ENCODE data around the gene CYP4F8.

Gene CYP4F8

DNA sequence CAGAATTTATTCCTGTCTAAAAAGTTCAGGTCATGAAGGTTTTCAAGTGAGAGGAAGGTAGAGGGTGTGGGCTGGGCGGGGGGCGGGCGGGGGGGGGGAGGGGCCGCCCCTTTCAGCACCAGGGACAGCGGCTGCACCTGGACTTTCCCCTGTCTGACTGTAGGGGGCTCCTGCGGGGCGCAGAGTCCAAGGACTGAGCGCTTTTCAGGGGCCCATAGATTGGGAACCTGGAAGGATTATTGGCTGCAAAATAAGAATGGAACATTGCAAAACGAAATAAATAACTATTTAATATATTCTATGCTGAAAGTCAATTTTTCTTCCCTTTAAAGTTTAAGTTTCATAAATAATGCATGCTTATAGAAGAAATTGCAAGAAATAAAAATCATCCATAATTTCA, 16.8 kb downstream of the CYP4F8 start:
- Histone ChIP-seq H3K9me3 (replicated peaks in 1 of 2; ENCODE audit: control insufficient read depth in 2 of 2, insufficient read depth in 1 of 2, low read depth in 1 of 2, low read length in 2 of 2) (peaks cover 0 to 23% of the 10 kb centered on the region in 2 donors), H2BK120ac (ENCODE audit: low read depth, low read length) (no peak overlapping the region), H2AFZ (ENCODE audit: low read length) (no peak overlapping the region), H3K14ac (ENCODE audit: low read length) (no peak overlapping the region), H4K91ac (ENCODE audit: low read depth, low read length, poor library complexity) (no peak overlapping the region), H3K9ac (ENCODE audit: low read depth, low read length, poor library complexity) (no peak overlapping the region), H3K4me3 (ENCODE audit: low read length in 2 of 2) (no peak overlapping the region), H3K36me3 (replicated peaks in 1 of 2; ENCODE audit: control insufficient read depth in 2 of 2, insufficient read depth in 2 of 2, low read length in 2 of 2) (no peaks in the 10 kb centered on the region), H3K27me3 (ENCODE audit: control insufficient read depth in 3 of 3, insufficient read depth in 3 of 3, low read depth in 1 of 3, low read length in 3 of 3) (peaks cover 0 to 3% (median 0%) of the 10 kb centered on the region in 3 experiments), H3K4me2 (ENCODE audit: insufficient read depth, low read length, poor library complexity, severe bottlenecking) (no peak overlapping the region), H3K79me1 (ENCODE audit: low read depth, low read length) (peaks cover 2% of the 10 kb centered on the region), H3K4me1 (ENCODE audit: control insufficient read depth in 2 of 2, insufficient read depth in 1 of 2, low read depth in 1 of 2, low read length in 2 of 2) (no peaks in the 10 kb centered on the region), H3K18ac (ENCODE audit: low read length) (no peak overlapping the region), H3K27ac (replicated peaks; ENCODE audit: low read length) (no peak overlapping the region), H2BK5ac (ENCODE audit: low read length) (no peak overlapping the region), H3K23ac (ENCODE audit: low read depth, low read length, poor library complexity) (no peak overlapping the region), H2BK12ac (ENCODE audit: low read length) (no peak overlapping the region), H2AK5ac (ENCODE audit: low read depth, low read length) (no peak overlapping the region), H4K8ac (ENCODE audit: low read depth, low read length) (no peak overlapping the region), H2BK15ac (ENCODE audit: low read length) (no peak overlapping the region), H3K4ac (ENCODE audit: low read length) (no peak overlapping the region)
- no CpG with 5 or more reads among the region's 9 CpGs for WGBS, 2 donors (ENCODE audit: extremely low coverage in 2 of 2, insufficient read length in 2 of 2, insufficient replicate concordance in 1 of 2)
- no peak for DNase-seq (ENCODE audit: low spot score)

DNA sequence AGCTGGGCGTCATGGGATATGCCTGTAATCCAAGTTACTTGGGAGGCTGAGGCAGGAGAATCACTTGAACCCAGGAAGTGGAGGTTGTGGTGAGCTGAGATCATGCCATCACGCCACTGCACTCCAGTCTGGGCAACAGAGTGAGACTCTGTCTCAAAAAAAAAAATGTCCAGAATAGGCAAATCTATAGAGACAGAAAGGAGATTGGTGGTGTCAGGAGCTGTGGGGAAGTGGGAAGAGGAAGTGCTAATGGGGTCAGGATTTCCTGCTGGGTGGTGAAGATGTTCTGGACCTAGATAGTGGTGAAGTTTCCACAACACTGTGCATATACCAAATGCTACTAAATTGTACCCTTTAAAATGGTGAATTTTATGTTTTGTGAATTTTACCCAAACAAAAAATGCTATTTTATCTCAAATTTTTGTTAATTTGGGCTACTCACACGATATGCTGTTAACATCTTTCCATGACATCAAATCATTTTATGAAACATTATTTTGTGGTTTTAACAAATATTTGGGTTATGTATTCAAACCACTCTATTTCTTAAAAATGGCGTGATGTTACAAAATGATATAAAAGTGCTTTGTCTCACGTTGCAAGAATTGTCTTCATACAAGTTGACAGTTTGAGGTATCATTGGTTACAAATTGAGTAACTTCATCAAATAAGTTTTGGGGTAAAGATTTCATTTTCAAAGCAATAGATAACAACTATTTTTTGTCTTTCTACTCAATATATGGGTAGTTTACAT, 18.2 kb downstream of the CYP4F8 start:
- no peak overlapping the region for H4K91ac ChIP-seq (ENCODE audit: low read depth, low read length, poor library complexity)
- H2AK5ac ChIP-seq (ENCODE audit: low read depth, low read length) = no peak overlapping the region
- no peak overlapping the region for H3K4ac ChIP-seq (ENCODE audit: low read length)
- no CpG with 5 or more reads among the region's 5 CpGs for WGBS, 2 donors (ENCODE audit: extremely low coverage in 2 of 2, insufficient read length in 2 of 2, insufficient replicate concordance in 1 of 2)
- H3K18ac ChIP-seq (ENCODE audit: low read length) = no peak overlapping the region
- peaks cover 0 to 3% (median 0%) of the 10 kb centered on the region in 3 experiments for H3K27me3 ChIP-seq (ENCODE audit: control insufficient read depth in 3 of 3, insufficient read depth in 3 of 3, low read depth in 1 of 3, low read length in 3 of 3)
- no peak overlapping the region for H3K4me2 ChIP-seq (ENCODE audit: insufficient read depth, low read length, poor library complexity, severe bottlenecking)
- H3K36me3 ChIP-seq (replicated peaks in 1 of 2; ENCODE audit: control insufficient read depth in 2 of 2, insufficient read depth in 2 of 2, low read length in 2 of 2) = no peaks in the 10 kb centered on the region
- H3K27ac ChIP-seq (replicated peaks; ENCODE audit: low read length) = no peak overlapping the region
- H2AFZ ChIP-seq (ENCODE audit: low read length) = no peak overlapping the region
- no peak overlapping the region for H2BK15ac ChIP-seq (ENCODE audit: low read length)
- H3K14ac ChIP-seq (ENCODE audit: low read length) = no peak overlapping the region
- no peak overlapping the region for H2BK12ac ChIP-seq (ENCODE audit: low read length)
- H3K9me3 ChIP-seq (replicated peaks in 1 of 2; ENCODE audit: control insufficient read depth in 2 of 2, insufficient read depth in 1 of 2, low read depth in 1 of 2, low read length in 2 of 2) = peaks cover 0 to 24% of the 10 kb centered on the region in 2 donors
- H3K4me1 ChIP-seq (ENCODE audit: control insufficient read depth in 2 of 2, insufficient read depth in 1 of 2, low read depth in 1 of 2, low read length in 2 of 2) = no peaks in the 10 kb centered on the region
- H2BK5ac ChIP-seq (ENCODE audit: low read length) = no peak overlapping the region
- no peak overlapping the region for H4K8ac ChIP-seq (ENCODE audit: low read depth, low read length)
- peaks cover 2% of the 10 kb centered on the region for H3K79me1 ChIP-seq (ENCODE audit: low read depth, low read length)
- H3K23ac ChIP-seq (ENCODE audit: low read depth, low read length, poor library complexity) = no peak overlapping the region
- H3K9ac ChIP-seq (ENCODE audit: low read depth, low read length, poor library complexity) = no peak overlapping the region
- no peak overlapping the region for H2BK120ac ChIP-seq (ENCODE audit: low read depth, low read length)
- DNase-seq (ENCODE audit: low spot score) = no peak
- no peak overlapping the region for H3K4me3 ChIP-seq (ENCODE audit: low read length in 2 of 2)

DNA sequence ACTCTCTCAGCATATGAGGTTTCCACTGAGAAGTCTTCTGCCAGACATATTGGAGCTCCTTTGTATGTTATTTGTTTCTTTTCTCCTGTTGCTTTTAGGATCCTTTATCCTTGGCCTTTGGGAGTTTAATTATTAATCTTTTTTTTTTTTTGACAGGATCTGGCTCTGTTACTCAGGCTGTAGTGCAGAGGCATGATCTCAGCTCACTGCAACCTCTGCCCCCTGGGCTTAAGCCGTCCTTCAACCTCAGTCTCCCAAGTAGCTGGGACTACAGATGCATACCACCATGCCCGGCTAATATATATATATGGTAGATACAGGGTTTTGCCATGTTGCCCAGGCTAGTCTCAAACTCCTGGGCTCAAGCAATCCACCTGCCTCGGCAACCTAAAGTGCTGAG, 19.1 kb downstream of the CYP4F8 start:
- no peak overlapping the region for H2BK120ac ChIP-seq (ENCODE audit: low read depth, low read length)
- H3K27ac ChIP-seq (replicated peaks; ENCODE audit: low read length) = no peak overlapping the region
- no peak overlapping the region for H2BK15ac ChIP-seq (ENCODE audit: low read length)
- no peaks in the 10 kb centered on the region for H3K4me1 ChIP-seq (ENCODE audit: control insufficient read depth in 2 of 2, insufficient read depth in 1 of 2, low read depth in 1 of 2, low read length in 2 of 2)
- H3K9ac ChIP-seq (ENCODE audit: low read depth, low read length, poor library complexity) = no peak overlapping the region
- no peak overlapping the region for H4K8ac ChIP-seq (ENCODE audit: low read depth, low read length)
- H3K18ac ChIP-seq (ENCODE audit: low read length) = no peak overlapping the region
- peaks cover 0 to 3% (median 0%) of the 10 kb centered on the region in 3 experiments for H3K27me3 ChIP-seq (ENCODE audit: control insufficient read depth in 3 of 3, insufficient read depth in 3 of 3, low read depth in 1 of 3, low read length in 3 of 3)
- H3K79me1 ChIP-seq (ENCODE audit: low read depth, low read length) = peaks cover 2% of the 10 kb centered on the region
- no peaks in the 10 kb centered on the region for H3K36me3 ChIP-seq (replicated peaks in 1 of 2; ENCODE audit: control insufficient read depth in 2 of 2, insufficient read depth in 2 of 2, low read length in 2 of 2)
- no peak overlapping the region for H2BK12ac ChIP-seq (ENCODE audit: low read length)
- no peak overlapping the region for H3K4me3 ChIP-seq (ENCODE audit: low read length in 2 of 2)
- no peak overlapping the region for H3K14ac ChIP-seq (ENCODE audit: low read length)
- no peak overlapping the region for H3K4me2 ChIP-seq (ENCODE audit: insufficient read depth, low read length, poor library complexity, severe bottlenecking)
- no peak for DNase-seq (ENCODE audit: low spot score)
- H3K4ac ChIP-seq (ENCODE audit: low read length) = no peak overlapping the region
- H3K23ac ChIP-seq (ENCODE audit: low read depth, low read length, poor library complexity) = no peak overlapping the region
- H2AFZ ChIP-seq (ENCODE audit: low read length) = no peak overlapping the region
- H2AK5ac ChIP-seq (ENCODE audit: low read depth, low read length) = no peak overlapping the region
- H3K9me3 ChIP-seq (replicated peaks in 1 of 2; ENCODE audit: control insufficient read depth in 2 of 2, insufficient read depth in 1 of 2, low read depth in 1 of 2, low read length in 2 of 2) = peaks cover 0 to 23% of the 10 kb centered on the region in 2 donors
- no peak overlapping the region for H2BK5ac ChIP-seq (ENCODE audit: low read length)
- H4K91ac ChIP-seq (ENCODE audit: low read depth, low read length, poor library complexity) = no peak overlapping the region
- WGBS, 2 donors (ENCODE audit: extremely low coverage in 2 of 2, insufficient read length in 2 of 2, insufficient replicate concordance in 1 of 2) = no CpG with 5 or more reads among the region's 3 CpGs

DNA sequence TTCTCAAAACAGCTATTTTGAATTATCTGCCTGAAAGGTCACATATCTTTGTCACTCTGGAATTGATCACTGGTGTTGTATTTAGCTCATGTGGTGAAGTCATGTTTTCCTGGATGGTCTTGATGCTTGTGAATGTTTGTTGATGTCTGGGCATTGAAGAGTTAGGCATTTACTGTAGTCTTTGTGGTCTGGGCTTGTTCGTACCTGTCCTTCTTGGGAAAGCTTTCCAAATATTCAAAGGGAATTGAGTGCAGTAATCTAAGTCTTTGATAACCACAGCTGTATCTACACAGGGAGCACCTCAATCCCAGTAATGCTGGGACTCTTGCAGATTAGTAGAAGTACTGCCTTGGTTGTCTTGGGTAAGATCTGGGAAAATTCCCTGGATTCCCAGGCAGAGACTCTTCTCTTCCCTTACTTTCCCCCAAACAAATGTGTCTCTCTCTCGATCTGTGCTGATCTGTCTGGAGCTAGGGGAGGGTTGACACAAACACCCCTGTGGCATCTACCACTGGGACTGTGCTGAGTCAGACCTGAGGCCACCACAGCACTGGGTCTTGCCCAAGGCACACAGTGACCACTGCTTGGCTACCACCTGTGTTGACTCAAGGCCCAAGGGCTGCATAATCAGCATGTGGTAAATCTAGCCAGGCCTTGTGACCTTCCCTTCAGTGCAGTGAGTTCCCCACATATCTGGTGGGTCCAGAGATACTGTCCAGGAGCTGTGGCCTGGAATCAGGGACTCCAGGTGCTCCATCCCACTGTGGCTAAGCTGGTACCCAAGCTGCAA, 20.2 kb downstream of the CYP4F8 start:
- H3K9me3 ChIP-seq (replicated peaks in 1 of 2; ENCODE audit: control insufficient read depth in 2 of 2, insufficient read depth in 1 of 2, low read depth in 1 of 2, low read length in 2 of 2) = peaks cover 0 to 29% of the 10 kb centered on the region in 2 donors
- no peak overlapping the region for H4K8ac ChIP-seq (ENCODE audit: low read depth, low read length)
- no peak overlapping the region for H2BK5ac ChIP-seq (ENCODE audit: low read length)
- H2AK5ac ChIP-seq (ENCODE audit: low read depth, low read length) = no peak overlapping the region
- peaks cover 0 to 3% (median 0%) of the 10 kb centered on the region in 3 experiments for H3K27me3 ChIP-seq (ENCODE audit: control insufficient read depth in 3 of 3, insufficient read depth in 3 of 3, low read depth in 1 of 3, low read length in 3 of 3)
- H3K4me3 ChIP-seq (ENCODE audit: low read length in 2 of 2) = no peak overlapping the region
- H3K4me2 ChIP-seq (ENCODE audit: insufficient read depth, low read length, poor library complexity, severe bottlenecking) = no peak overlapping the region
- no peak overlapping the region for H2BK15ac ChIP-seq (ENCODE audit: low read length)
- H3K4ac ChIP-seq (ENCODE audit: low read length) = no peak overlapping the region
- H3K4me1 ChIP-seq (ENCODE audit: control insufficient read depth in 2 of 2, insufficient read depth in 1 of 2, low read depth in 1 of 2, low read length in 2 of 2) = no peaks in the 10 kb centered on the region
- no peak overlapping the region for H3K27ac ChIP-seq (replicated peaks; ENCODE audit: low read length)
- no peaks in the 10 kb centered on the region for H3K36me3 ChIP-seq (replicated peaks in 1 of 2; ENCODE audit: control insufficient read depth in 2 of 2, insufficient read depth in 2 of 2, low read length in 2 of 2)
- no peak overlapping the region for H3K23ac ChIP-seq (ENCODE audit: low read depth, low read length, poor library complexity)
- H4K91ac ChIP-seq (ENCODE audit: low read depth, low read length, poor library complexity) = no peak overlapping the region
- no peak overlapping the region for H3K9ac ChIP-seq (ENCODE audit: low read depth, low read length, poor library complexity)
- no peaks in the 10 kb centered on the region for H3K79me1 ChIP-seq (ENCODE audit: low read depth, low read length)
- no peak overlapping the region for H3K14ac ChIP-seq (ENCODE audit: low read length)
- H2BK12ac ChIP-seq (ENCODE audit: low read length) = no peak overlapping the region
- DNase-seq (ENCODE audit: low spot score) = no peak
- no peak overlapping the region for H3K18ac ChIP-seq (ENCODE audit: low read length)
- H2BK120ac ChIP-seq (ENCODE audit: low read depth, low read length) = no peak overlapping the region
- WGBS, 2 donors (ENCODE audit: extremely low coverage in 2 of 2, insufficient read length in 2 of 2, insufficient replicate concordance in 1 of 2) = no CpG with 5 or more reads among the region's 2 CpGs
- H2AFZ ChIP-seq (ENCODE audit: low read length) = no peak overlapping the region
